ENCODE results near the gene TCN2.
"Not testable (repeated sequence)": the region's sequence is repeated elsewhere in the genome, so short reads cannot be mapped to it uniquely, and the experiment has no call there.

The TCN2 gene

GRCh38 chr22:30606455-30607299 is at the start of gene TCN2:
TSS of gene TCN2 (plus strand) at chr22:30607174. CDS start at chr22:30607332, 158 bp downstream.
- peaks cover 28 to 46% of the 10 kb centered on the region in 2 donors for H3K4me1 Mint-ChIP-seq
- H3K27me3 Mint-ChIP-seq, result peaks cover 12 to 20% of the 10 kb centered on the region in 2 donors
- peak within 1 kb of the TSS; percentile 86 to 87 for H3K4me3 Mint-ChIP-seq
- no peaks in the 10 kb centered on the region for H3K36me3 Mint-ChIP-seq
- H3K9me3 Mint-ChIP-seq, result no peaks in the 10 kb centered on the region
- no peak for DNase-seq
- peak within 1 kb of the TSS; percentile 70 for H3K27ac Mint-ChIP-seq
- ATAC-seq (replicated peaks), result peak; percentile 71 to 73

- no peak for ATAC-seq (replicated peaks)
- no peaks in the 10 kb centered on the region for H3K4me1 Mint-ChIP-seq
- H3K27ac Mint-ChIP-seq, result no peak overlapping the region
These were observed 49.7 kb upstream of the TCN2 start for GRCh38 chr22:30557243-30557642.

GRCh38 chr22:30559889-30560288 is 47.1 kb upstream of the TCN2 start:
- Mint-ChIP-seq H3K4me3 (no peak overlapping the region), H3K27ac (no peak overlapping the region), H3K9me3 (no peaks in the 10 kb centered on the region), H3K36me3 (peaks cover 0 to 3% of the 10 kb centered on the region in 2 donors), H3K4me1 (no peaks in the 10 kb centered on the region), H3K27me3 (peaks cover 0 to 8% of the 10 kb centered on the region in 2 donors)
- ATAC-seq (replicated peaks), result no peak
- DNase-seq, result no peak

More at GRCh38 chr22:30557243-30557642, 49.7 kb upstream of the TCN2 start:
- H3K4me3 Mint-ChIP-seq, result no peak overlapping the region
- no peaks in the 10 kb centered on the region for H3K9me3 Mint-ChIP-seq
- H3K27me3 Mint-ChIP-seq, result peaks cover 0 to 8% of the 10 kb centered on the region in 2 donors
- no peak for DNase-seq
- peaks cover 0 to 3% of the 10 kb centered on the region in 2 donors for H3K36me3 Mint-ChIP-seq

- H3K27me3 Mint-ChIP-seq, H3K27ac Mint-ChIP-seq, H3K36me3 Mint-ChIP-seq, DNase-seq, H3K9me3 Mint-ChIP-seq, H3K4me3 Mint-ChIP-seq, H3K4me1 Mint-ChIP-seq: not testable (repeated sequence)
- peak; percentile 34 to 38 for ATAC-seq (replicated peaks)
These were observed 46.3 kb upstream of the TCN2 start for GRCh38 chr22:30560643-30561202.

- ATAC-seq (replicated peaks), result no peak
- H3K4me3 Mint-ChIP-seq, result no peak overlapping the region
These were observed 45.4 kb upstream of the TCN2 start for GRCh38 chr22:30561402-30562189.

GRCh38 chr22:30562366-30562765 is 44.6 kb upstream of the TCN2 start:
- Mint-ChIP-seq H3K4me3 (no peak overlapping the region), H3K36me3 (no peaks in the 10 kb centered on the region), H3K4me1 (no peaks in the 10 kb centered on the region), H3K27ac (no peak overlapping the region), H3K27me3 (peaks cover 0 to 8% of the 10 kb centered on the region in 2 donors), H3K9me3 (no peaks in the 10 kb centered on the region)
- no peak for DNase-seq
- no peak for ATAC-seq (replicated peaks)

More at GRCh38 chr22:30561402-30562189, 45.4 kb upstream of the TCN2 start:
- no peak for DNase-seq
- Mint-ChIP-seq H3K4me1 (no peaks in the 10 kb centered on the region), H3K27ac (peak overlapping the region; percentile 14), H3K27me3 (peaks cover 0 to 8% of the 10 kb centered on the region in 2 donors), H3K9me3 (no peaks in the 10 kb centered on the region), H3K36me3 (no peaks in the 10 kb centered on the region)

GRCh38 chr22:30564045-30564760 is 42.8 kb upstream of the TCN2 start:
- ATAC-seq (replicated peaks) (no peak), DNase-seq (no peak)
- Mint-ChIP-seq H3K27me3 (peaks cover 0 to 8% of the 10 kb centered on the region in 2 donors), H3K4me3 (no peak overlapping the region), H3K9me3 (peaks cover 0 to 1% of the 10 kb centered on the region in 2 donors), H3K27ac (no peak overlapping the region), H3K4me1 (no peaks in the 10 kb centered on the region), H3K36me3 (no peaks in the 10 kb centered on the region)

GRCh38 chr22:30564761-30565119 is 42.2 kb upstream of the TCN2 start:
- Mint-ChIP-seq H3K9me3 (peaks cover 0 to 1% of the 10 kb centered on the region in 2 donors), H3K27me3 (peaks cover 0 to 8% of the 10 kb centered on the region in 2 donors), H3K36me3 (no peaks in the 10 kb centered on the region), H3K27ac (no peak overlapping the region), H3K4me3 (no peak overlapping the region), H3K4me1 (no peaks in the 10 kb centered on the region)
- no peak for DNase-seq
- no peak for ATAC-seq (replicated peaks)

- H3K27ac Mint-ChIP-seq, result no peak overlapping the region
- peaks cover 0 to 8% of the 10 kb centered on the region in 2 donors for H3K27me3 Mint-ChIP-seq
- no peak for DNase-seq
- no peaks in the 10 kb centered on the region for H3K36me3 Mint-ChIP-seq
- no peaks in the 10 kb centered on the region for H3K4me1 Mint-ChIP-seq
- ATAC-seq (replicated peaks), result no peak
- H3K9me3 Mint-ChIP-seq, result peaks cover 0 to 1% of the 10 kb centered on the region in 2 donors
- H3K4me3 Mint-ChIP-seq, result no peak overlapping the region
These were observed 41.6 kb upstream of the TCN2 start for GRCh38 chr22:30565341-30565740.

- no peaks in the 10 kb centered on the region for H3K4me1 Mint-ChIP-seq
- H3K4me3 Mint-ChIP-seq, result no peak overlapping the region
- ATAC-seq (replicated peaks), result no peak
- H3K36me3 Mint-ChIP-seq, result no peaks in the 10 kb centered on the region
- H3K9me3 Mint-ChIP-seq, result peaks cover 0 to 1% of the 10 kb centered on the region in 2 donors
- no peak overlapping the region for H3K27ac Mint-ChIP-seq
- peaks cover 0 to 6% of the 10 kb centered on the region in 2 donors for H3K27me3 Mint-ChIP-seq
- DNase-seq, result no peak
These were observed 40.8 kb upstream of the TCN2 start for GRCh38 chr22:30566125-30566524.

- not testable (repeated sequence) for H3K4me1 Mint-ChIP-seq; DNase-seq; ATAC-seq (replicated peaks); H3K27ac Mint-ChIP-seq; H3K9me3 Mint-ChIP-seq; H3K4me3 Mint-ChIP-seq; H3K27me3 Mint-ChIP-seq; H3K36me3 Mint-ChIP-seq
These were observed 39.7 kb upstream of the TCN2 start for GRCh38 chr22:30567277-30567676.

- ATAC-seq (replicated peaks) (no peak), DNase-seq (no peak)
- Mint-ChIP-seq H3K4me3 (no peak overlapping the region), H3K4me1 (peaks cover 0 to 3% of the 10 kb centered on the region in 2 donors), H3K27me3 (no peaks in the 10 kb centered on the region), H3K27ac (no peak overlapping the region), H3K9me3 (peaks cover 0 to 1% of the 10 kb centered on the region in 2 donors), H3K36me3 (no peaks in the 10 kb centered on the region)
These were observed 38.7 kb upstream of the TCN2 start for GRCh38 chr22:30568137-30568805.

GRCh38 chr22:30569674-30570202 is 37.2 kb upstream of the TCN2 start:
- H3K4me3 Mint-ChIP-seq, result no peak overlapping the region
- H3K27ac Mint-ChIP-seq, result no peak overlapping the region
- no peak for DNase-seq
- ATAC-seq (replicated peaks), result no peak
- H3K36me3 Mint-ChIP-seq, result no peaks in the 10 kb centered on the region
- H3K4me1 Mint-ChIP-seq, result peaks cover 0 to 3% of the 10 kb centered on the region in 2 donors
- peaks cover 0 to 1% of the 10 kb centered on the region in 2 donors for H3K9me3 Mint-ChIP-seq
- no peaks in the 10 kb centered on the region for H3K27me3 Mint-ChIP-seq

All from stimulated activated naive B cell treated with anti-CD40 and anti-IgM and Interleukin-4, amounts not matched to agents 10 μg/mL and 1 μg/mL and 100 μg/mL, for 72 hours (primary cell).